HepG2 (cell line): ENCODE measurements around the gene HDGF. TPM values are rescaled to one million over a fixed set of nuclear protein-coding genes. Genes with fewer than 3 reads are reported as not detected.

Experiments
- BHLHE40 ChIP-seq: IDR thresholded peaks from 2 replicates; pipeline ENCODE4 v1.6.1; 2011; ENCODE audit warnings: low read length, improper control_type of control experiment
- CEBPB ChIP-seq: IDR thresholded peaks from 2 replicates; pipeline ENCODE4 v1.6.1; 2011; ENCODE audit warnings: low read depth, low read length, improper control_type of control experiment, borderline replicate concordance
- ELF3 ChIP-seq: IDR thresholded peaks from 2 replicates; pipeline ENCODE4 v1.6.1; 2016; ENCODE audit warnings: missing genetic modification reagents, missing compliant biosample characterization
- ELK4 ChIP-seq: sonication (generic); formaldehyde crosslinking; IDR thresholded peaks from 2 replicates; pipeline ENCODE4 v1.9.0; 2021; ENCODE audit warnings: missing genetic modification reagents, borderline replicate concordance
- HNRNPLL ChIP-seq: fragments of 200-400 bp; formaldehyde crosslinking; IDR thresholded peaks from 2 replicates; pipeline ENCODE4 v1.6.1; 2017; ENCODE audit warnings: mild to moderate bottlenecking, low read depth, low read length; ENCODE audit not compliant: poor library complexity, severe bottlenecking
- KMT2A ChIP-seq: sonication (generic); formaldehyde crosslinking; IDR thresholded peaks from 2 replicates; pipeline ENCODE4 v1.4.0; 2020; ENCODE audit warnings: missing genetic modification reagents
- MIXL1 ChIP-seq: IDR thresholded peaks from 2 replicates; pipeline ENCODE4 v1.6.1; 2016
- MZF1 ChIP-seq: sonication (generic); formaldehyde crosslinking; IDR thresholded peaks from 2 replicates; pipeline ENCODE4 v1.8.1; 2023; ENCODE audit warnings: mild to moderate bottlenecking, missing genetic modification reagents, borderline replicate concordance
- NPAS2 ChIP-seq: sonication (generic); formaldehyde crosslinking; IDR thresholded peaks from 2 replicates; pipeline ENCODE4 v1.8.0; 2022; ENCODE audit warnings: mild to moderate bottlenecking, missing genetic modification reagents, borderline replicate concordance
- SAFB2 ChIP-seq: sonication (generic); formaldehyde crosslinking; IDR thresholded peaks from 2 replicates; pipeline ENCODE4 v1.5.1; 2020; ENCODE audit warnings: missing genetic modification reagents, low read depth, mild to moderate bottlenecking, borderline replicate concordance
- SP1 ChIP-seq, 2 experiments: fragments of 450-650 bp in 1 of 2; sonication (generic) in 1 of 2; formaldehyde crosslinking in 1 of 2; IDR thresholded peaks; 2 replicates each; pipeline versions ENCODE4 v1.4.0 to v1.6.1; 2016 to 2020; ENCODE audit warnings: missing genetic modification reagents in 1 of 2
- ZNF24 ChIP-seq: fragments of 450-650 bp; IDR thresholded peaks from 2 replicates; pipeline ENCODE4 v1.6.1; 2017; ENCODE audit warnings: antibody characterized with exemption, mild to moderate bottlenecking
- ZNF256 ChIP-seq: sonication (generic); formaldehyde crosslinking; conservative IDR thresholded peaks from 2 replicates; pipeline ENCODE4 v1.4.0; 2020; ENCODE audit warnings: missing genetic modification reagents
- ZNF44 ChIP-seq: sonication (generic); formaldehyde crosslinking; IDR thresholded peaks from 2 replicates; pipeline ENCODE4 v1.5.1; 2020; ENCODE audit warnings: mild to moderate bottlenecking, missing genetic modification reagents
- ZNF550 ChIP-seq: sonication (generic); formaldehyde crosslinking; IDR thresholded peaks from 2 replicates; pipeline ENCODE4 v1.4.0; 2020; ENCODE audit warnings: mild to moderate bottlenecking, missing genetic modification reagents, borderline replicate concordance
- ZNF614 ChIP-seq: IDR thresholded peaks from 2 replicates; pipeline ENCODE4 v1.6.1; 2018; ENCODE audit warnings: missing biosample characterization, missing genetic modification reagents, inconsistent platforms, borderline replicate concordance
- ZNF790 ChIP-seq: sonication (generic); formaldehyde crosslinking; IDR thresholded peaks from 2 replicates; pipeline ENCODE4 v1.8.0; 2022; ENCODE audit warnings: missing genetic modification reagents, mild to moderate bottlenecking, borderline replicate concordance
- ZSCAN25 ChIP-seq: sonication (generic); formaldehyde crosslinking; IDR thresholded peaks from 2 replicates; pipeline ENCODE4 v1.8.0; 2022; ENCODE audit warnings: mild to moderate bottlenecking, missing genetic modification reagents
- polyA plus RNA-seq, 8 experiments: library from polyadenylated mRNA; depleted of rRNA in 3 of 8; stranded (reverse) in 7 of 8; unstranded in 1 of 8; fragments of >200 nt; fragmentation: Illumina TruSeq in 4 of 8; extraction: Trizol in 4 of 8; gene quantifications; 2 replicates each; pipeline versions ENCODE4 v1.2.1 to v1.2.3, GENCODE V29; 2011 to 2016; ENCODE audit warnings: low read depth in 4 of 8, missing spikeins in 1 of 8, mixed read lengths in 1 of 8; ENCODE audit not compliant: insufficient read depth in 1 of 8
- total RNA-seq, 5 experiments: library from RNA; depleted of rRNA; stranded (reverse); fragments of >200 nt; fragmentation: Illumina TruSeq; extraction: Trizol; gene quantifications; 2 replicates each; pipeline ENCODE4 v1.2.3, GENCODE V29; 2016; ENCODE audit warnings: low read depth in 1 of 5
- TF ChIP-seq, protein P1 (sequence below): sonication (generic); formaldehyde crosslinking; IDR thresholded peaks from 2 replicates; pipeline ENCODE4 v1.4.0; 2020; ENCODE audit warnings: missing genetic modification reagents
- TF ChIP-seq, protein P2 (sequence below): sonication (generic); formaldehyde crosslinking; IDR thresholded peaks from 2 replicates; pipeline ENCODE4 v1.8.0; 2022; ENCODE audit warnings: missing genetic modification reagents, mild to moderate bottlenecking, borderline replicate concordance

HDGF gene
- total and polyA plus RNA-seq, 2 of the 13 experiments (the other 11 are each of a cell fraction or from before 2014, with no cell fraction given): 156 to 196 TPM

- TF ChIP-seq, protein P1, sequence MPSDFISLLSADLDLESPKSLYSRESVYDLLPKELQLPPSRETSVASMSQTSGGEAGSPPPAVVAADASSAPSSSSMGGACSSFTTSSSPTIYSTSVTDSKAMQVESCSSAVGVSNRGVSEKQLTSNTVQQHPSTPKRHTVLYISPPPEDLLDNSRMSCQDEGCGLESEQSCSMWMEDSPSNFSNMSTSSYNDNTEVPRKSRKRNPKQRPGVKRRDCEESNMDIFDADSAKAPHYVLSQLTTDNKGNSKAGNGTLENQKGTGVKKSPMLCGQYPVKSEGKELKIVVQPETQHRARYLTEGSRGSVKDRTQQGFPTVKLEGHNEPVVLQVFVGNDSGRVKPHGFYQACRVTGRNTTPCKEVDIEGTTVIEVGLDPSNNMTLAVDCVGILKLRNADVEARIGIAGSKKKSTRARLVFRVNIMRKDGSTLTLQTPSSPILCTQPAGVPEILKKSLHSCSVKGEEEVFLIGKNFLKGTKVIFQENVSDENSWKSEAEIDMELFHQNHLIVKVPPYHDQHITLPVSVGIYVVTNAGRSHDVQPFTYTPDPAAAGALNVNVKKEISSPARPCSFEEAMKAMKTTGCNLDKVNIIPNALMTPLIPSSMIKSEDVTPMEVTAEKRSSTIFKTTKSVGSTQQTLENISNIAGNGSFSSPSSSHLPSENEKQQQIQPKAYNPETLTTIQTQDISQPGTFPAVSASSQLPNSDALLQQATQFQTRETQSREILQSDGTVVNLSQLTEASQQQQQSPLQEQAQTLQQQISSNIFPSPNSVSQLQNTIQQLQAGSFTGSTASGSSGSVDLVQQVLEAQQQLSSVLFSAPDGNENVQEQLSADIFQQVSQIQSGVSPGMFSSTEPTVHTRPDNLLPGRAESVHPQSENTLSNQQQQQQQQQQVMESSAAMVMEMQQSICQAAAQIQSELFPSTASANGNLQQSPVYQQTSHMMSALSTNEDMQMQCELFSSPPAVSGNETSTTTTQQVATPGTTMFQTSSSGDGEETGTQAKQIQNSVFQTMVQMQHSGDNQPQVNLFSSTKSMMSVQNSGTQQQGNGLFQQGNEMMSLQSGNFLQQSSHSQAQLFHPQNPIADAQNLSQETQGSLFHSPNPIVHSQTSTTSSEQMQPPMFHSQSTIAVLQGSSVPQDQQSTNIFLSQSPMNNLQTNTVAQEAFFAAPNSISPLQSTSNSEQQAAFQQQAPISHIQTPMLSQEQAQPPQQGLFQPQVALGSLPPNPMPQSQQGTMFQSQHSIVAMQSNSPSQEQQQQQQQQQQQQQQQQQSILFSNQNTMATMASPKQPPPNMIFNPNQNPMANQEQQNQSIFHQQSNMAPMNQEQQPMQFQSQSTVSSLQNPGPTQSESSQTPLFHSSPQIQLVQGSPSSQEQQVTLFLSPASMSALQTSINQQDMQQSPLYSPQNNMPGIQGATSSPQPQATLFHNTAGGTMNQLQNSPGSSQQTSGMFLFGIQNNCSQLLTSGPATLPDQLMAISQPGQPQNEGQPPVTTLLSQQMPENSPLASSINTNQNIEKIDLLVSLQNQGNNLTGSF: 0 out of 2 replicates have a peak, but pooled peaks have one; percentile 14
- peak; percentile 80 for TF ChIP-seq ZSCAN25 (CRISPR knock-in tag)
- TF ChIP-seq SAFB2 (CRISPR knock-in tag): peak; percentile 92
- no peak for TF ChIP-seq ZNF24
- TF ChIP-seq SP1 (IDR thresholded peaks at IDR 0.05): no peak
- no peak; the same call in 1 of the 2 replicates for TF ChIP-seq SP1 (CRISPR knock-in tag; IDR thresholded peaks at IDR 0.05)
- TF ChIP-seq MIXL1: peak; percentile 88; the same call in 1 of the 2 replicates
- TF ChIP-seq ELF3 (CRISPR knock-in tag): peak; percentile 97
- no peak for TF ChIP-seq CEBPB
- peak; percentile 41; the same call in 1 of the 2 replicates for TF ChIP-seq ZNF256 (CRISPR knock-in tag)
- peak; percentile 81 for TF ChIP-seq ZNF44 (CRISPR knock-in tag)
- TF ChIP-seq ELK4 (CRISPR knock-in tag): peak; percentile 28; the same call in 1 of the 2 replicates
- TF ChIP-seq HNRNPLL: no peak
- TF ChIP-seq ZNF614 (CRISPR knock-in tag): no peak; the same call in 1 of the 2 replicates
- TF ChIP-seq NPAS2 (CRISPR knock-in tag): no peak
- TF ChIP-seq KMT2A (CRISPR knock-in tag): peak; percentile 78
- TF ChIP-seq MZF1 (CRISPR knock-in tag): no peak
- TF ChIP-seq, protein P2, sequence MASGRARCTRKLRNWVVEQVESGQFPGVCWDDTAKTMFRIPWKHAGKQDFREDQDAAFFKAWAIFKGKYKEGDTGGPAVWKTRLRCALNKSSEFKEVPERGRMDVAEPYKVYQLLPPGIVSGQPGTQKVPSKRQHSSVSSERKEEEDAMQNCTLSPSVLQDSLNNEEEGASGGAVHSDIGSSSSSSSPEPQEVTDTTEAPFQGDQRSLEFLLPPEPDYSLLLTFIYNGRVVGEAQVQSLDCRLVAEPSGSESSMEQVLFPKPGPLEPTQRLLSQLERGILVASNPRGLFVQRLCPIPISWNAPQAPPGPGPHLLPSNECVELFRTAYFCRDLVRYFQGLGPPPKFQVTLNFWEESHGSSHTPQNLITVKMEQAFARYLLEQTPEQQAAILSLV: peak; percentile 97
- TF ChIP-seq ZNF550: no peak
- no peak for TF ChIP-seq BHLHE40
- TF ChIP-seq ZNF790: no peak; the same call in 1 of the 2 replicates
Observed at GRCh38 chr1:156740741-156741480, 10.6 kb downstream of the HDGF start, which contains the start of gene MRPL24 (continued).
